ENCODE data around the gene RPL13.

Gene RPL13

DNA sequence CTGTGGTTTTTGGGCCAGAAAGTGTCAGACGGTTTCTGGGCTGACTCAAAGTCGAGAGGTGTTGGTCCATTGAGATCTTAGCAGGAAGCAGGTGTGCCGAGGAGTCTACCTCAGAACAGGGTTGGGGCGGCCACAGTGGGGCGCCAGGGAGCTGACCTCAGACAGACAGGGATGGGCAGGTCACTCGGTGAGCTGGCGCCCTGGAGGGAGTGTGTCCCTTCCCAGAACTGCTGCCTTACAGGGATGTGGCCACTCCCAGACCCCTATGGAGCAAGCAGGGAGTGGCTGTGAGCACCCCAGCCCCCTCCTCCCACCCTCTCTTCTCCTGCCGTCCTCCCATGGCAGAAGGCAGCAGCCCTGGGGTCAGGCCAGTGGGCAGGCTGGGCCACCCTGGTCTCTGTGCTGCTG is 39.0 kb downstream of the RPL13 start:
- no peak for DNase-seq

DNA sequence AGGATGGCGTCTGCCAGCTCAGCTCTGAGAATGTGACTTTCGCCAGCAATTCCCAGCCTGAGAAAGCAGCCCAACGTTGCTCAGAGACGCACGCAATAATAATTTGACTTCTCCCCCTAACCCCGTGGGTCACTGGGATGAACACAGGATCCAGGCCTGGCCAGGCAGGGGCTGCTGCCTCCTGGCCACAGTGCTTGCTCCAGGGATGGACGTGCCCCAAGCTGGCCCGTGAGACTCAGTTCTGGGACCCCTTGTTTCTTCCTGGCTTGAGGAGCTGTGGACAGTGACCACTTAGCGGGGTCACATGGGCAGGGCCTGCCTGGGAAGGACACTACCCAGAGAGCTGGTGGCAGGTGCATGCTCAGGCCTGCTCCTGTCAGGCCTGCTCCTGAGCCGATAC is 39.4 kb downstream of the RPL13 start:
- DNase-seq = no peak

DNA sequence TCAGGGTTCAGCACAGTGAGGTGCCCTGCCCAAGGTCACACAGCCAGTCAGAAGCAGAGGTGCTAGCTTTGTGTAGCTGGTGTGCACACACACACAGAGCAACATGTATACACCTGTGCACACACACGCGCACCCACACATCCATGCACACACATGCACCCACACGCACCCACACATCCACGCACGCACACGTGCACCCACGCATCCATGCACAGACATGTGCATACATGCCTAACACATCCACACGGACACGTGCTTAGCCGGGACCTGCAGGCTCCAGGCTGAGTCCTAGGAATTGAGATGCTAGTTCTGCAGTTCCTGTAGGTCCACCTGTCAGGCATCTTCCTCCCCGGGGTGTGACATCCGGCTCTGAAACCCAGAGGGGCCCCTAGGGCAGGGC is 39.9 kb downstream of the RPL13 start:
- no peak for DNase-seq

DNA sequence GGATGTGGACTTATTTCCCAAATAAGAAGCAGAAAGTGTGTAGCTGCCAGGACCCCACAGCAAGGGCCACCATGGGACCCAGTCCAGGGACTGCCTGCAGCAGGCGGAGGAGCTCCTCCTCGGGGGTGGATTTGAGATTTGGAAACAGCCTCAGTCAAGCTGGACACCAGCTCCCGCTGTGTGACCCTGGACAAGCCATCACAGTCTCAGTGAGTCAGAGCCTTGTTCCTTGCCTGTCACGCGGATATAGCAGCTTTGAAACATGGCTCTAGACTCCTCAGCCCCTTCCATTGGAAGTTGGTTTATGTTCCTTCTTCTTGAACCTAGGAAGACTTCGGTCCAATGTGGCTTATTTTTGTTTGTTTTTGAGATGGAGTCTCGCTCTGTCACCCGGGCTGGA is 40.5 kb downstream of the RPL13 start:
- DNase-seq = no peak

DNA sequence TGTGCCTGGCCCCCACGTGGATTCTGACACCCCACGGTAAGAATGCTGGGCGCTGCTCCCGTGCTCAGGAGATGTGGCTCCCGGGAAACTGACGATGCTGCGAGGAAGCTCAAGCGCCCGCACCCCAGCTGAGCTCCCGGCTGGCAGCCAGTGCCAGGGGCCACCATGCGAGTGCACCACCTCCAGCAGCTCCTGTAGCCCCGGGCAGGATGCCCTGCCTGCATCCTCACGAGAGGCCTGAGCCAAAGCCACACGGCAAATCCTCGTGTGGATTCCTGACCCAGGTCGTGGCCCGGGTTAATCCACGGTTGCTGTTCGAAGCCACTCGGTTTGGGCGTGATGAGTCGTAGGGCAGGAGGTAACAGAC is 41.4 kb downstream of the RPL13 start:
- DNase-seq = no peak

DNA sequence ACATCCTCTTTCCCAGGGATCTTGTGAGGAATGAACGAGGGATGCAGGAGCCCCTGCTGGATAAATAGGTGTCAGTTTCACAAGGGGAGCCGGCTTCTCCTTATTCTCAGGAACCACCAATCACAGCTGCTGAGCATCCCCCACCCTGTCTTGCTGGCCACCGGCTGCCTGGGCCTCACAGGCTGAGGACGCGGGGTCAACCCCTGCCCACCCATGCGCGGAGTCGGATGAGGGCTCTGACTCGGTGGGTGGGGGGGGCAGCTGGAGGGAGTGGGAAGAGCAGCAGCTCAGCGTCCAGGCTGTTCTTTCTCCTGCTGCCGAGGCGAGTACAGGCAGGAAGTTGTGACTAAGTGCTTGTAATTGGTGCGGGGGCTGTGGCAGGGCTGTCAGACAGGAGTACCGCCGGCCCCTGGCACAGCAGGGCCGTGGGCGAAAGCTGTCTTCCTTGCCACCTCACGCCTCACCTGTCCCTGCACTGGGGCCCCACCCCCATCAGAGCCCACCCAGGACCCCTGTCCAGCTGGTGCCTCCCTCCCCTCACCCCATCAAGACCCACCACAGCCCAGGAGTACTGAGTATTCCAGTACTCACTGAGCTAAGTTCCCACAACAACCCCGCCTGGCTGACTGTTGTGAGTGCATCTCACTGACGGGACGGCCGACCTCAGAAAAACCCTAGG is 41.9 kb downstream of the RPL13 start:
- peak; percentile 73 for DNase-seq

DNA sequence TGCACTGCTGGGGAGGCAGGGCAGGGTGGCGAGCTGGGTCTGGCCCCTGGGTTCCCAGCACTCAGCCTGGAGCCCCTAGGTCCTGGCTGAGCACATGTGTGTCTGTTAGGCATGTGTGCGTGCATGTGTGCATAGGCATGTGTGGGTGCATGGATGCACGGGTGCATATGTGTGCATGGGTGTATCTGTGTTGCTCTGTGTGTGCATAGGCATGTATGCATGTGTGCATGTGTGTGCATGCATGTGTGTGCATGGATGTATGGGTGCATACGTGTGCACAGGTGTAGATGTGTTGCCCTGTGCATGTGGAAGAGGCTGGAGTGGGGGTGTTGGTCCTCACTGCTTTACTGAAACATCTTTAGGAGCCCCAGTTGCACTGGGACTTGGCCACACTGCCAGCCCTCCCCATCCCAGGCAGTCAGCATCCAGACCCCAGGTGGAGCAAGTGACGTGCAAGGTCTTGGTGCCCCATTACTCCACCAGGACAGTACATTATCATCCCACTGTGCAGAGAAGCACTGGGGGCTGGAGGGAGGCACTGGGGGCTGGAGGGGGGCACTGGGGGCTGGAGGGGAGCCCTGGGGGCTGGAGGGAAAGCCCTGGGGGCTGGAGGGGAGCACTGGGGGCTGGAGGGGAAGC is 42.6 kb downstream of the RPL13 start:
- DNase-seq = no peak

DNA sequence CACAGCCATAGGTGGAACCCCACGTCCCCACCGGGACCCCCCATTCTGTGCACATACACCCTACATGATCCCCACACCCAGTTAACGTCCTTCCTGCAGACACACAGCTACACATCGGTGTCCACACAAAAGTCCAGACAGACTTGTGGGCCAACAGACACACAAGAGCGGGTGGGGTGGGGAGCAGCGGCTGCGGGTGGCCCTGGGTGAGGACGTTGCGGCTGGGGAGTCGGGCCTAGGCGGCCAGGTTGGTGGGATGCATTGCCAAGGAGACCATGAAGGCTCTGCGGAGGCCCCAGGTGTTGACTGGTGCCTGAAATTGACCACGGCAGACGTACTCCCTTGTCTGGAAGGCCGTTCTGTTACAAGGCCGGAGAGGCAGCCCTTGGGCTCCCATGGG is 44.3 kb downstream of the RPL13 start:
- no peak for DNase-seq

DNA sequence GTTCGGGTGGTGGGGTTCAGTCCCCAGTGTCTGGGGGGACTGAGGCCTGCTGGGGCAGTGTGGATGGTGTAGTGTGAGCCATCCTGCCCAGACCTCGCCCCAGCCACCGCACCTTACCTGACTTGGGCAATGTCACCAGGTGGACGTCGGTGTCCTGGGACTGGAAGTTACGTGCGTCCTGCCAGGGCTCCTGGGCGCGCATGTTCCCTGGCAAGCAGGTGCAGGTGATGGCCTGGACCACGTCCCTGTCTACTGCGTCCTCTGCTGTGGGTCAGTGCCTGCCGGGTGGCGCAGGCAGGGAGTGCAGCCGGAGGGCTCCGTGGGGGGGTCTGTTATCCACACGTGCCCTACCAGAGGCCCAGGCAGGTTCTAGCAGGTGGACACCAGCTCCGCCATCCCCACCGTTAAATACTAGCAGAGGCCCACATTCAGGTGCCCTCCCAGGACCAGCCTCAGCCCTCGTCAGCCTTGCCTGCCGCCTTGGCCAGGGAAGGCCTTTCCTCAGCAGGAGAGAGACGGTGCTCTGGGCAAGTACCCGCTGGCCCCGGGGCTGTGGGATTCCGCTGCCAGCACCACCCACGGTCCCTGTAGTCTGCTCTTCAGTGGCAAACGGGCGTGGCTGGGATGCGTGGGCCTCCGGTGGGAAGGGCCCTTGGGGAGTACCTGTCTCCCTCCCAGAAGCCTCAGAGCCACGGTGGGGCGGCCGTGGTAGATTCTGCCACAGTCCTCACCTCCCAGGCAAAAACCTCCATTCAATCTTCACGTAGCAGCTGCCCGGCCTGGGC is 44.9 kb downstream of the RPL13 start:
- DNase-seq = no peak

DNA sequence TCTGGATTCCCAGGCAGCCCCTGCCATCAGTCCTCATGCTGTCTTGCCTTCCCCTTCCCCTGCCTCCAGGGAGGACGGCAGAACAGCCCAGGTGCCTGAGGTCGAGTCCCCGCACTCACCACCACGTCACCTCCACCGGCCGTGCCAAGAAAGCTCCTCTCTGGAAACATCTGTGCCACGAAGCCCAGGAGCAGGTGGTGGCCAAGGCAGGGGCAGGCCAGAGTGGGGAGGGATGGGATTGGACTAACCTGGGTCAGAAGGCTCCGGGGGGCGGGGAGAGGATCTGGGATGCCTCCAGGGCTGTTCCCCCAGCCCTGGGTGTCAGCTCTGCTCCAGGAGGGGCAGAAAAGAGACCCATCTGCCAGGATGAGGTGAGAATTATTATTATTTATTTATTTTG is 45.5 kb downstream of the RPL13 start:
- no peak for DNase-seq

DNA sequence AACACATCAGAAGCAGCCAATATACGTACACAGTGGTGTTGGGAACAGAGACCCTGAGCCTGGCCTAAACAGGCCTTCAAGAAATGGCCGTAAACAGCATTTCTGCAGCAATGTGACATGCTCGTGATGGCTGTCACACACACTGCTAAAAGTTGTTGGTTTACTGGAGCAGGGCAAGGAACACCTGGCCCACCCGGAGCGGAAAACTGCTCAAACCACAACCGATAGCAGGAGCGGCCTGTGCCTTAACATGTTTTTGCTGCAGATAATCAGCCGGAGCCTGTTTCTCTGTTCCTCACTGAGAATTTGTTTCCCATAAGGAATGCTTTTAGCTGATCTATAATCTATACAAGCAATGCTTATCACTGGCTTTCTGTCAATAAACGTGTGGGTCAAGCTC is 47.0 kb downstream of the RPL13 start:
- DNase-seq = no peak

DNA sequence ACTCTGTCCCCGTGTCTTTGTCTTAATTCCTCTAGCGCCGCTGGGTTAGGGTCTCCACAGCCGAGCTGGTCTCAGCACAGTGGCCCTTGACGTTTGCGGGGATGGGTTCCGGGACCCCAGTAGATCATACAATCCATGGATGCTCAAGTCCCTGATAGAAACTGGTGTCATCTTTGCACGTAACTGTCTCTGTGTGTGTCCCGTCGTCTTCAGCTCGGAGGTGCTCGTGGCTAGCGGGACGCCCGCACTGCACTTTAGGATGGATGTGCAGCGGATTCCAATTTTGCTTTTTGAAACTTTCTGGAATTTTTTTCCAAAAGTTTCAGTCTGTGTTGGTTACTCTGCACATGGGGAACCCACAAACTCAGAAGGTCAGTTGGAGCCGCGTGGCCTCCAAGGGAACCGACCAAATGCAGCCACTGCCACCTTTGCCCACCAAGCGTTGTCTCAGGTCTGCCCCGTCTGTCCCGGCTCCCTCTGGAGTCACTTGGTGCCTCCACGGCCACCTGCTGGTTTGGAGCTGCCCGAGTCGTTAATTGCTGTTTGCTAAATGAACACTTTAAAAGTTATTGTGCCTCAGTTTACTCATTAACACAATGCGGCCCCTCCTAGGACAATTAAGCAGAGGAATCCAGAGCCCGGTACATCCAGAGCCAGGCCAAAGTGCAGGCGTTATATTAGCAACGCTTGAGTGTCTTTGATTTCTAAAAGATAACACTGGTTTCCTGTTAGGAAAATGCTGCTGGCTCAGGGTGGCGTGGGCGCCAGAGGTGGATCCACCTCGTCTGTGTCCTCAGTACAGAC is 47.7 kb downstream of the RPL13 start:
- no peak for DNase-seq

DNA sequence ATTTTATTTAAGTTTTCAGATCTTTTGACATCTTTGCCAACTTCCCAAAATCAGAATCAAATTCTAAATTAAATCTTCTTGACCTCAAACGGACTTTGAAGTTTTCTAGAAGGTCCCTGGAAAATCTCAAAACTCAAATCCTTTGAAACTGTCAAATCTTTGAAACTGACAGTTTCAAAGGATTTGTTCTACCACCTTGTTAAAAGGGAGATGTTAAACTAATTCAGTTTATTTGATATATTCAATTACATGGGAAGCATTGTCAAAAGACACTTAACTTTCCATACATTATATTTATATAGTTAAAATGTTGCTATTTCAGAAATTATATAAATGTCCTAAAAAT is 49.6 kb downstream of the RPL13 start:
- no peak for DNase-seq

DNA sequence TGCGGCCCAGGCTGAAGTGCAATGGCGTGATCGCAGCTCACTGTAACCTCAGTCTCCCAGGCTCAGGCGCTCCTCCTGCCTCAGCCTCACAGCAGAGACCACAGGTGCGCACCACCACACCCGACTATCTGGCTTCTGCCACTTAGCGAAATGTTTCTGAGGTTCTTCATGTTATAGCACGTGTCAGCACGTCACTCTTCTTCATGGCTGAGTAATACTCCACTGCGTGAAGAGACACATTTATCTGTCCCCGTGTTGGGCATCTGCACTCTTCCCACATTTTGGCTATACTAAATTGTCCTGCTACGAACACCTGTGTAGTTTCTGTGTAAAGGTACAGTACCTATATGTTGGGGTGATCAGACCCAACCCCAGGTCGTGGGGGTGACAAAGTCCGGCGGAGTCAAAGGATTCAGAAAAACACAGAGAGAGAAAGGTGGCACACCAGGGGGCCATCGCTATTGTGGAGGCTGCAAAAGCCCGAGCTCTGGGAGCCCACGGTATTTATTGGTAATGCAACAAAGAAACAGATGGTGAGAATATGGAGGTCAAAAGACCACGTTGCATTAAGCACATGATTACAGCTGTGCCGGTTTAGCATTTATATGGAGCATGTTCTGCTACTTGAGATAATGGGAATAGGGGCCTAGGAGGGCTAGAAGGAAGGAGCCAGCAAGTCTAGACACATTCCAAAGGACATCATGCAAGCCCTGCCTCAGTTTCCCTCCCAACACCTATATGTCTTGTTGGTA is 52.1 kb downstream of the RPL13 start:
- DNase-seq = peak; percentile 25

DNA sequence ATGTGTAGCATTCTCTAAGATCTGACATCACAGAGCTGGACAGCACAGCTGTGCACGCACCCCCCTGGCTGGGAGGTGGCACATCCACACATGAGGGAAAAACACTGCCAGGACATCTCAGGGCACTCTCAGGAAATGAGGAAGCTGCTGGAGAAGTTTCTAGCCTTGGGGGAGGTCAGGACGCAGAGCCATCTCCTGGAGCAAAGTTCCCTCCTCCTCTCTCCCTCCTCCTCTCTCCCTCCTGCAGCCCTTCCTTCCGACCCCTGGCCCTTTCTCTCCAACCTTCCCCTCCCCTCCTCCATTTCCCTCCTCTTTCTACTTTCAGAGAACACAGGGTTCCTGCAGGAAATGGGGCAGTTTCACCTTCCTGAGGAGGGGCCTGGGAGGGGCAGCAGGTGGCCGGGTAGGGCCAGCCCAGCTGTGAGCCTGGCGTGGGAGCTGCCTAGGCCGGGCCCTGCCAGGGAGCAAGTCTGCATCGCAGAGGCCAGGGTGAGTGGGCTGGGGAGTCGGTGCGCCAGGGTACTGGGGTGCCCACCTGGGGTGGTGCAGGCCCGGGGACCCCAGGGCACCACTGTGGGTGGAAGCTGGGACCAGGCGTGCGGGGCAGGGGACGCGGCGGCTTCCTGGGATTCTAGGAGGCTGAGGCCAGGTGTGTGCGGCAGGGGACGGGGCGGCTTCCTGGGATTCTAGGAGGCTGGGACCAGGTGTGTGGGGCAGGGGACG is 52.9 kb downstream of the RPL13 start, which contains the start of gene DPEP1:
TSS of gene DPEP1 (plus strand) at position 412 of the 723 bp plus-strand sequence. CDS start 16,769 bp downstream, outside the sequence.
- DNase-seq = no peak

DNA sequence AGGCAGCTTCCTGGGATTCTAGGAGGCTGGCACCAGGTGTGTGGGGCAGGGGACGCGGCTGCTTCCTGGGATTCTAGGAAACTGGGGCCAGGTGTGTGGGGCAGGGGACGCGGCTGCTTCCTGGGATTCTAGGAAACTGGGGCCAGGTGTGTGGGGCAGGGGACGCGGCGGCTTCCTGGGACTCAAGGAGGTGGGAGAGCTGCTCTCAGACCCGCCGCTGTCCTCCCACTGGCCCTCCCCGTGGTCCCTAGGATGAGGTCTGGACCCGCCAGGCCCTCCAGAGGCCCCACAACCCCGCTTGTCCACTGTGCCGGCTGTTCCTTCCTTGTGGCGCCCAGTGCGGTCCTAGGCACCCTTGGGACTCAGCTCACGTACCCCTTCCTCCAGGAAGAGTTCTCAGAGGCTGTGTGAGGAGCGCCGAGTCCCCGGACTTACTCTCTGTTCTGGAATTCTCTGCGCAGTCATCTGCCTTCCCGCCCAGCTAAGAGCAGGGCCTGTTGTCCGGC is 53.5 kb downstream of the RPL13 start:
- no peak for DNase-seq
